Osteocyte (in vitro differentiated cells): Measurements from ENCODE around the gene RBM4B. TPM values are rescaled to one million over a fixed set of nuclear protein-coding genes. Genes with fewer than 3 reads are reported as not detected.

Experiments used
- DNase-seq: peaks from one replicate; pipeline ENCODE4 v3.0.0; 2021; ENCODE audit warnings: mixed read lengths; ENCODE audit not compliant: unreplicated experiment; ENCODE audit errors: extremely low spot score
- H3K27ac Mint-ChIP-seq: one replicate; pipeline ENCODE4 v1.8.0; 2021; ENCODE audit warnings: mild to moderate bottlenecking, mixed read lengths; ENCODE audit not compliant: unreplicated experiment
- H3K27me3 Mint-ChIP-seq: one replicate; pipeline ENCODE4 v1.8.0; 2021; ENCODE audit warnings: mixed read lengths; ENCODE audit not compliant: unreplicated experiment
- H3K36me3 Mint-ChIP-seq: one replicate; pipeline ENCODE4 v1.8.0; 2021; ENCODE audit warnings: mixed read lengths; ENCODE audit not compliant: unreplicated experiment
- H3K4me1 Mint-ChIP-seq: one replicate; pipeline ENCODE4 v1.8.0; 2021; ENCODE audit warnings: mixed read lengths; ENCODE audit not compliant: unreplicated experiment
- H3K4me3 Mint-ChIP-seq: one replicate; pipeline ENCODE4 v1.8.0; 2021; ENCODE audit warnings: mild to moderate bottlenecking, moderate library complexity, mixed read lengths; ENCODE audit not compliant: unreplicated experiment
- H3K9me3 Mint-ChIP-seq: one replicate; pipeline ENCODE4 v1.8.0; 2021; ENCODE audit warnings: mixed read lengths; ENCODE audit not compliant: unreplicated experiment
- CTCF ChIP-seq: fragments of 200-600 bp; sonication (generic); IDR thresholded peaks from 2 replicates; pipeline ENCODE4 v1.5.0; 2021; ENCODE audit warnings: antibody characterized with exemption, mild to moderate bottlenecking, moderate library complexity
- total RNA-seq: library from RNA; stranded (reverse); gene quantifications from 2 replicates; pipeline ENCODE4 v1.2.1, GENCODE V29; 2021

Gene RBM4B
- total RNA-seq, 1 donor from 2014 or later: 31.4 TPM

DNA sequence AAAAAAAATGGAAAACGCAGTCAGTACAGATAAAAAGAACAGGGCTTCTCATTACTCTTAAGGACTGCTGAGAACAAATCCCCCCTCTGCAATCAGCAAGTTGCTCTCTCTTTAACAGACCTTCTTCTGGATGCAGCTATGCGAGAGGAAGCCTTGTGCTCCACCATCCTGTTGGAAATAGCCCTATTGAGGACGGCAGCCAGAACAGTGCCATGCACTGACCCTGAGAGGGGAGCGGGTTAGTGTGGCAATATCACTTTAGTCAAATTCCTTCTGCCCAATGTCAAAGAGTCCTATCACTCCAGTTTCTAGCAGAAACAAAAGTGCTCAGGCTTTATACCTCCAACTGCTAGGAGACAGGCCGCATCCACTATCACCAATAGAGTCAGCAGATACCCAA is 6.9 kb downstream of the RBM4B start:
- no peak overlapping the region for H3K27ac Mint-ChIP-seq
- H3K4me1 Mint-ChIP-seq: peaks cover 11% of the 10 kb centered on the region
- no peaks in the 10 kb centered on the region for H3K9me3 Mint-ChIP-seq
- peaks cover 16% of the 10 kb centered on the region for H3K36me3 Mint-ChIP-seq
- no peaks in the 10 kb centered on the region for H3K27me3 Mint-ChIP-seq
- no peak overlapping the region for H3K4me3 Mint-ChIP-seq
- TF ChIP-seq CTCF: no peak
- no peak for DNase-seq

GRCh38 chr11:66665369-66665768 is 12.3 kb downstream of the RBM4B start:
- Mint-ChIP-seq H3K27me3 (no peaks in the 10 kb centered on the region), H3K36me3 (peaks cover 32% of the 10 kb centered on the region), H3K9me3 (no peaks in the 10 kb centered on the region), H3K27ac (peak overlapping the region; percentile 63), H3K4me3 (no peak overlapping the region), H3K4me1 (no peaks in the 10 kb centered on the region)
- DNase-seq: no peak
- TF ChIP-seq CTCF: no peak

- Mint-ChIP-seq H3K4me3 (no peak overlapping the region), H3K4me1 (no peaks in the 10 kb centered on the region), H3K27ac (no peak overlapping the region), H3K36me3 (peaks cover 38% of the 10 kb centered on the region), H3K9me3 (no peaks in the 10 kb centered on the region), H3K27me3 (no peaks in the 10 kb centered on the region)
- no peak for TF ChIP-seq CTCF
- DNase-seq: no peak
These were observed 13.9 kb downstream of the RBM4B start for GRCh38 chr11:66663741-66664296.

DNA sequence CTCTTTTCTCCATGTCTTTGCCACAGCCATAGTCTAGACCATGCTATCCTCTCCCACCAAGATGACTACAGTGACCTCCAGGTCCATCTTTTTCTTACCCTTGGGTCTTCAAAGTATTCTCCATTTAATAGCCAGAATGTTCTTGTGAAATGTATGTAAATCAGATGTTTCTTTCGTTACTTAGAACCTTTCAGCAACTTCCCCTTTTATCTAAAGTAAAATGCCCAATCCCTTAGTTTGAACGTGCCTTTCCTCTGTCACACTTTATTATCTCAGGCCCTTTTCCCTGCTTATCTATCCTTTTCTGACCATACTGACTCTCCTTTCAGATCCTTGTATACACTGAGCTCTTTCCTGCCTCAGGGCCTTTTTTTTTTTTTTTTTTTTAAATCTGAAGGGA is 17.9 kb downstream of the RBM4B start:
- Mint-ChIP-seq H3K27ac (no peak overlapping the region), H3K36me3 (peaks cover 16% of the 10 kb centered on the region), H3K9me3 (no peaks in the 10 kb centered on the region), H3K4me3 (no peak overlapping the region), H3K27me3 (no peaks in the 10 kb centered on the region), H3K4me1 (no peaks in the 10 kb centered on the region)
- DNase-seq: no peak
- no peak for TF ChIP-seq CTCF

DNA sequence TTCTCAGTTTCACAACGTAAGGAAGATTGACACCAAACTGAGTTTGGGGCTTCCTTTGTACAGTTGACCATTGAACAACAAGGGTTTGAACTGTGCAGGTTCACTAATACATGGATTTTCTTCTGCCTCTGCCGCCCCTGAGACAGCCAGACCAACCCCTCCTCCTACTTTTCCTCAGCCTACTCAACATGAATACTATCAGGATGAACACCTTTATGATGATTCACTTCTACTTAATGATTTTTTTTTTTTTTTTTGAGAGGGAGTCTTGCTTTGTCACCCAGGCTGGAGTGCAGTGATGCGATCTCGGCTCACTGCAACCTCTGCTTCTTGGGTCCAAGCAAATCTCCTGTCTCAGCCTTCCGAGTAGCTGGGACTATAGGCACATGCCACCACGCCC is 24.6 kb downstream of the RBM4B start:
- Mint-ChIP-seq H3K4me1 (no peaks in the 10 kb centered on the region), H3K36me3 (peaks cover 20% of the 10 kb centered on the region), H3K9me3 (no peaks in the 10 kb centered on the region), H3K4me3 (no peak overlapping the region), H3K27ac (no peak overlapping the region), H3K27me3 (no peaks in the 10 kb centered on the region)
- DNase-seq: no peak
- no peak for TF ChIP-seq CTCF
